HG03460 (cell line): ENCODE measurements around the gene ANAPC5.
"Not testable (repeated sequence)": the region's sequence is repeated elsewhere in the genome, so short reads cannot be mapped to it uniquely, and the experiment has no call there.

Experiments used
- ATAC-seq: cut with Tn5 transposase; IDR thresholded peaks from one replicate; pipeline ENCODE4 v1.9.1; 2021; ENCODE audit not compliant: unreplicated experiment

ANAPC5 gene

GRCh38 chr12:121287267-121287954 is 64.8 kb downstream of the ANAPC5 start:
- no peak for ATAC-seq

- ATAC-seq, result no peak
These were observed 66.4 kb downstream of the ANAPC5 start for GRCh38 chr12:121285856-121286255.

- no peak for ATAC-seq
These were observed 67.4 kb downstream of the ANAPC5 start for GRCh38 chr12:121284551-121285390.

- no peak for ATAC-seq
These were observed 68.4 kb downstream of the ANAPC5 start for GRCh38 chr12:121283841-121284240.

- ATAC-seq, result no peak
These were observed 68.8 kb downstream of the ANAPC5 start for GRCh38 chr12:121283388-121283787.

- ATAC-seq, result not testable (repeated sequence)
These were observed 69.3 kb downstream of the ANAPC5 start for GRCh38 chr12:121282910-121283309.

- ATAC-seq, result no peak
These were observed 70.0 kb downstream of the ANAPC5 start for GRCh38 chr12:121282072-121282742.

- not testable (repeated sequence) for ATAC-seq
These were observed 71.1 kb downstream of the ANAPC5 start for GRCh38 chr12:121281116-121281515.

GRCh38 chr12:121280531-121280930 is 71.7 kb downstream of the ANAPC5 start:
- ATAC-seq, result not testable (repeated sequence)

- no peak for ATAC-seq
These were observed 72.7 kb downstream of the ANAPC5 start for GRCh38 chr12:121279507-121279915.

GRCh38 chr12:121279071-121279375 is 73.2 kb downstream of the ANAPC5 start:
- ATAC-seq, result no peak

GRCh38 chr12:121278169-121279070 is 73.8 kb downstream of the ANAPC5 start:
- ATAC-seq, result no peak

GRCh38 chr12:121277374-121277759 is 74.8 kb downstream of the ANAPC5 start:
- no peak for ATAC-seq

GRCh38 chr12:121274036-121274763 is 78.0 kb downstream of the ANAPC5 start:
- no peak for ATAC-seq

GRCh38 chr12:121273364-121273896 is 78.8 kb downstream of the ANAPC5 start:
- no peak for ATAC-seq

- ATAC-seq, result no peak
These were observed 84.4 kb downstream of the ANAPC5 start for GRCh38 chr12:121267822-121268221.

- ATAC-seq, result no peak
These were observed 87.2 kb downstream of the ANAPC5 start for GRCh38 chr12:121264951-121265515.

- ATAC-seq, result no peak
These were observed 88.1 kb downstream of the ANAPC5 start for GRCh38 chr12:121264135-121264534.

GRCh38 chr12:121263206-121263935 is 88.8 kb downstream of the ANAPC5 start:
- ATAC-seq, result no peak
